Thyroid gland (tissue), 4 donors: ENCODE data around the gene LRBA. TPM values are rescaled to one million over a fixed set of nuclear protein-coding genes. Genes with fewer than 3 reads are reported as not detected.

Source experiments
- DNase-seq, 2 donors: peaks; one replicate each; pipeline ENCODE4 v3.0.0-alpha.2; 2019
- H3K27ac ChIP-seq, 3 donors: fragments of 200-600 bp; sonication (generic); 1 replicate in 2 of 3; 2 replicates in 1 of 3; pipeline ENCODE4 v1.5.1; 2016 to 2019; ENCODE audit warnings: mild to moderate bottlenecking in 1 of 3, moderate library complexity in 1 of 3
- H3K27me3 ChIP-seq: fragments of 200-600 bp; sonication (generic); one replicate; pipeline ENCODE4 v1.5.1; 2019
- H3K36me3 ChIP-seq, 2 donors: fragments of 200-600 bp; sonication (generic); one replicate each; pipeline ENCODE4 v1.5.1; 2016 to 2019
- H3K4me1 ChIP-seq, 2 donors: fragments of 200-600 bp; sonication (generic); one replicate each; pipeline ENCODE4 v1.5.1; 2017 to 2019
- H3K4me3 ChIP-seq, 3 donors: fragments of 200-600 bp; sonication (generic); replicated peaks in 1 of 3; 1 replicate in 2 of 3; 2 replicates in 1 of 3; pipeline ENCODE4 v1.5.1; 2016; ENCODE audit warnings: mild to moderate bottlenecking in 1 of 3
- H3K9me3 ChIP-seq: fragments of 200-600 bp; sonication (generic); one replicate; pipeline ENCODE4 v1.5.1; 2017
- CTCF ChIP-seq, 6 experiments: fragments of 200-600 bp in 3 of 6; fragments of 450-650 bp in 3 of 6; sonication (generic) in 3 of 6; IDR thresholded peaks; one replicate each; pipeline ENCODE4 v1.5.1; 2016 to 2019; ENCODE audit warnings: antibody characterized with exemption in 6 of 6, mild to moderate bottlenecking in 2 of 6, inconsistent platforms in 1 of 6, moderate library complexity in 1 of 6
- POLR2A ChIP-seq, 2 donors: fragments of 450-650 bp; IDR thresholded peaks; one replicate each; pipeline ENCODE4 v1.6.1; 2017; ENCODE audit warnings: antibody characterized with exemption in 2 of 2, mild to moderate bottlenecking in 2 of 2, moderate library complexity in 1 of 2
- WGBS, 2 donors: methylation state at CpG; one replicate each; pipeline ENCODE4 v1.1.5; 2017; 5-methylcytosine and 5-hydroxymethylcytosine counted together
- intact Hi-C: fragments of 100-400 bp; cut with DNase I; formaldehyde crosslinking; loops from one replicate; pipeline ENCODE4 v1.15.1; 2023
- total RNA-seq, 4 donors: library from RNA; depleted of rRNA; stranded (reverse); fragments of >200 nt; gene quantifications; one replicate each; pipeline ENCODE4 v1.2.3, GENCODE V29; 2016

LRBA gene
- total RNA-seq, 4 donors from 2014 or later: 98.9 to 127 (median 113) TPM

GRCh38 chr4:150784939-150785338 is 230.1 kb downstream of the LRBA start:
- DNase-seq: no peak
- H3K27me3 ChIP-seq: no peaks in the 10 kb centered on the region
- peaks cover 4 to 22% of the 10 kb centered on the region in 2 donors for H3K4me1 ChIP-seq
- WGBS, 2 donors: 83 to 84% methylated on average over 8 of the region's 8 CpGs
- intact Hi-C loops: no loop called here
- no peak overlapping the region for H3K27ac ChIP-seq
- no peak overlapping the region for H3K4me3 ChIP-seq
- TF ChIP-seq POLR2A (IDR thresholded peaks at IDR 0.05) (no peak), CTCF (IDR thresholded peaks at IDR 0.05) (no peak)
- no peaks in the 10 kb centered on the region for H3K36me3 ChIP-seq
- H3K9me3 ChIP-seq: no peaks in the 10 kb centered on the region

GRCh38 chr4:150784305-150784704 is 230.8 kb downstream of the LRBA start:
- H3K9me3 ChIP-seq: no peaks in the 10 kb centered on the region
- WGBS, 2 donors: 89 to 93% methylated on average over 4 of the region's 4 CpGs
- H3K27ac ChIP-seq: no peak overlapping the region
- H3K36me3 ChIP-seq: no peaks in the 10 kb centered on the region
- H3K4me1 ChIP-seq: peaks cover 4 to 22% of the 10 kb centered on the region in 2 donors
- H3K27me3 ChIP-seq: no peaks in the 10 kb centered on the region
- intact Hi-C loops: no loop called here
- TF ChIP-seq POLR2A (IDR thresholded peaks at IDR 0.05): no peak
- TF ChIP-seq CTCF (IDR thresholded peaks at IDR 0.05): no peak
- DNase-seq: no peak
- H3K4me3 ChIP-seq: no peak overlapping the region

- intact Hi-C loops: no loop called here
- TF ChIP-seq CTCF (IDR thresholded peaks at IDR 0.05) (no peak), POLR2A (IDR thresholded peaks at IDR 0.05) (no peak)
- H3K4me1 ChIP-seq: peaks cover 4 to 22% of the 10 kb centered on the region in 2 donors
- DNase-seq: peak; percentile 14 to 22
- H3K9me3 ChIP-seq: no peaks in the 10 kb centered on the region
- 24 to 36% methylated on average over 2 of the region's 2 CpGs for WGBS, 2 donors
- peak overlapping the region; percentile 23 to 32 (median 30) for H3K27ac ChIP-seq
- no peaks in the 10 kb centered on the region for H3K27me3 ChIP-seq
- no peaks in the 10 kb centered on the region for H3K36me3 ChIP-seq
- no peak overlapping the region for H3K4me3 ChIP-seq
These were observed 232.2 kb downstream of the LRBA start for GRCh38 chr4:150782921-150783320.

- intact Hi-C loops: no loop called here
- H3K4me3 ChIP-seq: no peak overlapping the region
- H3K27me3 ChIP-seq: no peaks in the 10 kb centered on the region
- H3K27ac ChIP-seq: peak overlapping the region; percentile 30 to 39 (median 32)
- DNase-seq: peak; percentile 69 to 75
- WGBS, 2 donors: 42 to 44% methylated on average over 2 of the region's 2 CpGs
- no peaks in the 10 kb centered on the region for H3K9me3 ChIP-seq
- peaks cover 4 to 22% of the 10 kb centered on the region in 2 donors for H3K4me1 ChIP-seq
- TF ChIP-seq CTCF (IDR thresholded peaks at IDR 0.05) (no peak), POLR2A (IDR thresholded peaks at IDR 0.05) (no peak)
- H3K36me3 ChIP-seq: no peaks in the 10 kb centered on the region
These were observed 232.8 kb downstream of the LRBA start for GRCh38 chr4:150782311-150782710.

GRCh38 chr4:150781191-150781590 is 233.9 kb downstream of the LRBA start:
- Histone ChIP-seq H3K27me3 (no peaks in the 10 kb centered on the region), H3K27ac (no peak overlapping the region), H3K4me1 (peaks cover 4 to 22% of the 10 kb centered on the region in 2 donors), H3K9me3 (no peaks in the 10 kb centered on the region), H3K36me3 (no peaks in the 10 kb centered on the region), H3K4me3 (no peak overlapping the region)
- WGBS, 2 donors: 96 to 98% methylated on average over 6 of the region's 6 CpGs
- intact Hi-C loops: no loop called here
- TF ChIP-seq CTCF (IDR thresholded peaks at IDR 0.05) (no peak), POLR2A (IDR thresholded peaks at IDR 0.05) (no peak)
- DNase-seq: no peak
